GM12873 (cell line): ENCODE measurements around the gene ANAPC10.
A peak's percentile ranks its signal among the peaks of the same experiment; 100 is the strongest.

Experiments
- CTCF ChIP-seq: IDR thresholded peaks from 2 replicates; pipeline ENCODE4 v1.5.1; 2012; ENCODE audit warnings: low read depth, mild to moderate bottlenecking, moderate library complexity, low read length, control low read depth; ENCODE audit not compliant: insufficient read depth; ENCODE audit errors: missing control alignments

Gene ANAPC10

GRCh38 chr4:145069361-145069760, 28.6 kb downstream of the ANAPC10 start:
- no peak for TF ChIP-seq CTCF

GRCh38 chr4:145066063-145066501, 31.9 kb downstream of the ANAPC10 start:
- TF ChIP-seq CTCF, result no peak

- TF ChIP-seq CTCF, result peak; percentile 24
Measured at GRCh38 chr4:145061318-145061920, 36.6 kb downstream of the ANAPC10 start.

- TF ChIP-seq CTCF, result no peak
Measured at GRCh38 chr4:145058256-145058655, 39.7 kb downstream of the ANAPC10 start.

GRCh38 chr4:145056325-145057130, 41.5 kb downstream of the ANAPC10 start:
- TF ChIP-seq CTCF, result no peak

GRCh38 chr4:145055533-145056257, 42.3 kb downstream of the ANAPC10 start:
- TF ChIP-seq CTCF, result no peak

- TF ChIP-seq CTCF, result no peak
Measured at GRCh38 chr4:145049241-145049640, 48.8 kb downstream of the ANAPC10 start.
